HCT116 (cell line): ENCODE measurements around the gene CDON. TPM values are rescaled to one million over a fixed set of nuclear protein-coding genes. Genes with fewer than 3 reads are reported as not detected.

ENCODE experiments used
- ATAC-seq: fragments of 200-7000 bp; cut with Tn5 transposase; 2 replicates; pipeline ENCODE4 v1.9.1; 2020; ENCODE audit warnings: mild to moderate bottlenecking, moderate library complexity
- BruUV-seq: library from RNA; stranded (reverse); fragments of 400-500 nt; replicated peaks from 2 replicates; lab custom pipeline; 2021; lab: Mats Ljungman, UMichigan
- CTCF ChIA-PET: fragments of 300-600 bp; sonication (Branson Sonifier 250); formaldehyde crosslinking; loops from one replicate; lab custom pipeline; 2021; ENCODE audit warnings: antibody characterized with exemption; lab: Charles Lee
- POLR2A ChIA-PET: fragments of 300-600, 350-600 bp; sonication (Branson Sonifier 250); formaldehyde crosslinking; loops from one replicate; lab custom pipeline; 2021; ENCODE audit warnings: antibody characterized with exemption; lab: Charles Lee
- RAD21 ChIA-PET, 2 experiments: fragments of 300-600 bp; sonication (Branson Sonifier 250); formaldehyde crosslinking; loops; one replicate each; lab custom pipeline; 2023; ENCODE audit warnings: low total read pairs in 2 of 2; ENCODE audit not compliant: uncharacterized antibody in 2 of 2, unreplicated experiment in 2 of 2, low non-redundant PET in 1 of 2; lab: Charles Lee
- DNase-seq: peaks from one replicate; pipeline ENCODE4 v3.0.0-alpha.2; 2010; ENCODE audit warnings: low read depth, low spot score
- H2AFZ ChIP-seq: fragments of 200-600 bp; shearing (Covaris generic), sonication (generic); 2 replicates; pipeline ENCODE4 v1.6.1; 2017; ENCODE audit warnings: low read depth, mixed run types, mixed read lengths, antibody characterized with exemption, low read length; ENCODE audit not compliant: poor library complexity, severe bottlenecking
- H3K27ac ChIP-seq: 2 replicates; pipeline ENCODE4 v1.5.1; 2012; ENCODE audit warnings: low read depth, low read length
- H3K27me3 ChIP-seq: fragments of 200-600 bp; sonication (generic); 2 replicates; pipeline ENCODE4 v1.6.1; 2016; ENCODE audit warnings: mixed run types, low read length, mixed read lengths; ENCODE audit not compliant: insufficient read depth
- H3K36me3 ChIP-seq, 2 experiments: fragments of 200-500 bp in 1 of 2; fragments of 200-600 bp in 1 of 2; sonication (Bioruptor generic) in 1 of 2; sonication (generic) in 1 of 2; 2 replicates each; pipeline versions ENCODE4 v1.5.1 to v1.6.1; 2014 to 2016; ENCODE audit warnings: low read length in 2 of 2, inconsistent platforms in 1 of 2, mixed read lengths in 1 of 2, mixed run types in 1 of 2; ENCODE audit not compliant: insufficient read depth in 2 of 2, control insufficient read depth in 1 of 2
- H3K4me1 ChIP-seq, 2 experiments: fragments of 200-600 bp in 1 of 2; sonication (generic) in 1 of 2; 2 replicates each; pipeline versions ENCODE4 v1.5.1 to v1.6.1; 2012 to 2017; ENCODE audit warnings: low read length in 2 of 2, inconsistent platforms in 1 of 2, mild to moderate bottlenecking in 1 of 2, mixed read lengths in 1 of 2, mixed run types in 1 of 2, moderate library complexity in 1 of 2; ENCODE audit not compliant: insufficient read depth in 2 of 2, control insufficient read depth in 1 of 2
- H3K4me2 ChIP-seq: fragments of 200-600 bp; sonication (generic); 2 replicates; pipeline ENCODE4 v1.6.1; 2017; ENCODE audit warnings: mixed run types, low read length, mixed read lengths
- H3K4me3 ChIP-seq, 2 experiments: fragments of 200-600 bp in 1 of 2; sonication (generic) in 1 of 2; replicated peaks in 1 of 2; 2 replicates each; pipeline ENCODE4 v1.5.1; 2011 to 2016; ENCODE audit warnings: low read length in 2 of 2, control low read depth in 1 of 2, low read depth in 1 of 2, mild to moderate bottlenecking in 1 of 2, mixed read lengths in 1 of 2, mixed run types in 1 of 2
- H3K79me2 ChIP-seq: fragments of 200-600 bp; sonication (generic); 2 replicates; pipeline ENCODE4 v1.6.1; 2017; ENCODE audit warnings: mild to moderate bottlenecking, mixed run types, low read length, moderate library complexity, mixed read lengths; ENCODE audit not compliant: insufficient read depth
- H3K9ac ChIP-seq: fragments of 200-600 bp; sonication (generic); 2 replicates; pipeline ENCODE4 v1.6.1; 2016; ENCODE audit warnings: low read length, mixed read lengths
- H3K9me2 ChIP-seq: fragments of 200-600 bp; sonication (generic), shearing (Covaris generic); 2 replicates; pipeline ENCODE4 v1.6.1; 2017; ENCODE audit warnings: mixed run types, mild to moderate bottlenecking, moderate library complexity; ENCODE audit not compliant: insufficient read depth
- H3K9me3 ChIP-seq, 2 experiments: fragments of 200-500 bp in 1 of 2; fragments of 200-600 bp in 1 of 2; sonication (Bioruptor generic) in 1 of 2; sonication (generic) in 1 of 2; 2 replicates each; pipeline ENCODE4 v1.6.1; 2014 to 2017; ENCODE audit warnings: low read length in 2 of 2, mixed read lengths in 2 of 2, inconsistent platforms in 1 of 2, low read depth in 1 of 2, mild to moderate bottlenecking in 1 of 2, mixed run types in 1 of 2, moderate library complexity in 1 of 2; ENCODE audit not compliant: control insufficient read depth in 1 of 2, insufficient read depth in 1 of 2
- H4K20me1 ChIP-seq: fragments of 200-600 bp; sonication (generic), shearing (Covaris generic); 2 replicates; pipeline ENCODE4 v1.6.1; 2017; ENCODE audit warnings: mixed run types, mild to moderate bottlenecking, moderate library complexity; ENCODE audit not compliant: insufficient read depth
- CBX3 ChIP-seq: IDR thresholded peaks from 2 replicates; pipeline ENCODE4 v1.6.1; 2012; ENCODE audit warnings: low read depth
- FOSL1 ChIP-seq: IDR thresholded peaks from 2 replicates; pipeline ENCODE4 v1.6.1; 2012; ENCODE audit warnings: low read depth
- POLR2A ChIP-seq: IDR thresholded peaks from 2 replicates; pipeline ENCODE4 v1.7.0; 2011; ENCODE audit warnings: borderline replicate concordance; ENCODE audit not compliant: insufficient read depth, insufficient read length; ENCODE audit errors: extremely low read depth
- SIN3A ChIP-seq: IDR thresholded peaks from 2 replicates; pipeline ENCODE4 v1.6.1; 2012; ENCODE audit warnings: low read depth
- SRF ChIP-seq: IDR thresholded peaks from 2 replicates; pipeline ENCODE4 v1.6.1; 2012; ENCODE audit warnings: low read depth
- TCF7L2 ChIP-seq: IDR thresholded peaks from 2 replicates; pipeline ENCODE4 v1.7.0; 2011; ENCODE audit warnings: borderline replicate concordance, inconsistent platforms; ENCODE audit not compliant: insufficient read depth, insufficient read length; ENCODE audit errors: extremely low read depth
- intact Hi-C: fragments of 100-400 bp; cut with micrococcal nuclease; formaldehyde crosslinking; loops from 2 replicates; pipeline ENCODE4 v1.10.0; 2022
- total RNA-seq: library from RNA; stranded (reverse); gene quantifications from one replicate; pipeline ENCODE4 v1.2.1, GENCODE V29; 2021; ENCODE audit not compliant: unreplicated experiment
- TF ChIP-seq, protein P1 (sequence below): IDR thresholded peaks from 2 replicates; pipeline ENCODE4 v1.6.1; 2012
- TF ChIP-seq, protein P2 (sequence below): IDR thresholded peaks from 2 replicates; pipeline ENCODE4 v1.6.1; 2012; ENCODE audit warnings: low read depth
- TF ChIP-seq, protein P3 (sequence below), 3 experiments: fragments of 200-600 bp in 1 of 3; sonication (generic) in 1 of 3; IDR thresholded peaks in 2 of 3; conservative IDR thresholded peaks in 1 of 3; 2 replicates each; pipeline ENCODE4 v1.5.1; 2012 to 2017; ENCODE audit warnings: low read depth in 2 of 3, low read length in 2 of 3, antibody characterized with exemption in 1 of 3, borderline replicate concordance in 1 of 3, control low read depth in 1 of 3, mild to moderate bottlenecking in 1 of 3, mixed read lengths in 1 of 3, mixed run types in 1 of 3, moderate library complexity in 1 of 3; ENCODE audit not compliant: insufficient read depth in 1 of 3

CDON gene
- total RNA-seq, 1 experiment from 2014 or later = 16.9 TPM

DNA sequence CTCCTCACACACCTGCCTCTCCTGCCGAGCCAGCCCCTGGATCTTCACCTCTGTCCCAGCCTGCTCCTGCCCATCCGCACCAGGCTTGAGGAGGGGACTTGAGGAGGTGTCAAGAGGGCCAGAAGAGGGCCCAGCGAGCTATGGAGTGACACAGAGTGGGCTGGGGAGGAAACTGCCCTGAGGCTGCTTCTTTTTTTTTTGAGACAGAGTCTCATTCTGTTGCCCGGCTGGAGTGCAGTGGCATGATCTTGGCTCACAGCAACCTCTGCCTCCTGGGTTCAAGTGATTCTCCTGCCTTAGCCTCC lies 21.9 kb upstream of the CDON start:
- Histone ChIP-seq H2AFZ (no peak overlapping the region), H3K9me2 (no peaks in the 10 kb centered on the region), H3K4me2 (no peak overlapping the region), H3K27ac (no peak overlapping the region), H3K9me3 (no peaks in the 10 kb centered on the region), H3K79me2 (no peaks in the 10 kb centered on the region), H3K27me3 (no peaks in the 10 kb centered on the region), H3K36me3 (no peaks in the 10 kb centered on the region), H3K4me3 (no peak overlapping the region), H3K9ac (no peak overlapping the region), H3K4me1 (peaks cover 0 to 18% of the 10 kb centered on the region in 2 experiments; a peak in 3 of 4 replicates), H4K20me1 (no peaks in the 10 kb centered on the region)
- POLR2A ChIA-PET = no interaction called here
- no peak; the same call in 1 of the 2 replicates for ATAC-seq
- intact Hi-C loops = no loop called here
- CTCF ChIA-PET = no interaction called here
- no TSS peak for BruUV-seq
- RAD21 ChIA-PET = no interaction called here
- TF ChIP-seq, protein P1, sequence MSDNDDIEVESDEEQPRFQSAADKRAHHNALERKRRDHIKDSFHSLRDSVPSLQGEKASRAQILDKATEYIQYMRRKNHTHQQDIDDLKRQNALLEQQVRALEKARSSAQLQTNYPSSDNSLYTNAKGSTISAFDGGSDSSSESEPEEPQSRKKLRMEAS = no peak
- TF ChIP-seq POLR2A (no peak), TCF7L2 (no peak), FOSL1 (no peak), SRF (no peak), SIN3A (no peak), CBX3 (no peak)
- TF ChIP-seq, protein P2, sequence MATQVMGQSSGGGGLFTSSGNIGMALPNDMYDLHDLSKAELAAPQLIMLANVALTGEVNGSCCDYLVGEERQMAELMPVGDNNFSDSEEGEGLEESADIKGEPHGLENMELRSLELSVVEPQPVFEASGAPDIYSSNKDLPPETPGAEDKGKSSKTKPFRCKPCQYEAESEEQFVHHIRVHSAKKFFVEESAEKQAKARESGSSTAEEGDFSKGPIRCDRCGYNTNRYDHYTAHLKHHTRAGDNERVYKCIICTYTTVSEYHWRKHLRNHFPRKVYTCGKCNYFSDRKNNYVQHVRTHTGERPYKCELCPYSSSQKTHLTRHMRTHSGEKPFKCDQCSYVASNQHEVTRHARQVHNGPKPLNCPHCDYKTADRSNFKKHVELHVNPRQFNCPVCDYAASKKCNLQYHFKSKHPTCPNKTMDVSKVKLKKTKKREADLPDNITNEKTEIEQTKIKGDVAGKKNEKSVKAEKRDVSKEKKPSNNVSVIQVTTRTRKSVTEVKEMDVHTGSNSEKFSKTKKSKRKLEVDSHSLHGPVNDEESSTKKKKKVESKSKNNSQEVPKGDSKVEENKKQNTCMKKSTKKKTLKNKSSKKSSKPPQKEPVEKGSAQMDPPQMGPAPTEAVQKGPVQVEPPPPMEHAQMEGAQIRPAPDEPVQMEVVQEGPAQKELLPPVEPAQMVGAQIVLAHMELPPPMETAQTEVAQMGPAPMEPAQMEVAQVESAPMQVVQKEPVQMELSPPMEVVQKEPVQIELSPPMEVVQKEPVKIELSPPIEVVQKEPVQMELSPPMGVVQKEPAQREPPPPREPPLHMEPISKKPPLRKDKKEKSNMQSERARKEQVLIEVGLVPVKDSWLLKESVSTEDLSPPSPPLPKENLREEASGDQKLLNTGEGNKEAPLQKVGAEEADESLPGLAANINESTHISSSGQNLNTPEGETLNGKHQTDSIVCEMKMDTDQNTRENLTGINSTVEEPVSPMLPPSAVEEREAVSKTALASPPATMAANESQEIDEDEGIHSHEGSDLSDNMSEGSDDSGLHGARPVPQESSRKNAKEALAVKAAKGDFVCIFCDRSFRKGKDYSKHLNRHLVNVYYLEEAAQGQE = no peak
- TF ChIP-seq, protein P3, sequence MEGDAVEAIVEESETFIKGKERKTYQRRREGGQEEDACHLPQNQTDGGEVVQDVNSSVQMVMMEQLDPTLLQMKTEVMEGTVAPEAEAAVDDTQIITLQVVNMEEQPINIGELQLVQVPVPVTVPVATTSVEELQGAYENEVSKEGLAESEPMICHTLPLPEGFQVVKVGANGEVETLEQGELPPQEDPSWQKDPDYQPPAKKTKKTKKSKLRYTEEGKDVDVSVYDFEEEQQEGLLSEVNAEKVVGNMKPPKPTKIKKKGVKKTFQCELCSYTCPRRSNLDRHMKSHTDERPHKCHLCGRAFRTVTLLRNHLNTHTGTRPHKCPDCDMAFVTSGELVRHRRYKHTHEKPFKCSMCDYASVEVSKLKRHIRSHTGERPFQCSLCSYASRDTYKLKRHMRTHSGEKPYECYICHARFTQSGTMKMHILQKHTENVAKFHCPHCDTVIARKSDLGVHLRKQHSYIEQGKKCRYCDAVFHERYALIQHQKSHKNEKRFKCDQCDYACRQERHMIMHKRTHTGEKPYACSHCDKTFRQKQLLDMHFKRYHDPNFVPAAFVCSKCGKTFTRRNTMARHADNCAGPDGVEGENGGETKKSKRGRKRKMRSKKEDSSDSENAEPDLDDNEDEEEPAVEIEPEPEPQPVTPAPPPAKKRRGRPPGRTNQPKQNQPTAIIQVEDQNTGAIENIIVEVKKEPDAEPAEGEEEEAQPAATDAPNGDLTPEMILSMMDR (IDR thresholded peaks at IDR 0.05 in 2 of 3, conservative IDR thresholded peaks at IDR 0.05 in 1 of 3; ENCODE audit: borderline replicate concordance in 1 of 3, insufficient read depth in 1 of 3, low read depth in 2 of 3, low read length in 2 of 3) = no peak
- no peak for DNase-seq
